Measurements from ENCODE around the gene LOC101059915.
"Not testable (repeated sequence)": the region's sequence is repeated elsewhere in the genome, so short reads cannot be mapped to it uniquely, and the experiment has no call there.

LOC101059915 gene

DNA sequence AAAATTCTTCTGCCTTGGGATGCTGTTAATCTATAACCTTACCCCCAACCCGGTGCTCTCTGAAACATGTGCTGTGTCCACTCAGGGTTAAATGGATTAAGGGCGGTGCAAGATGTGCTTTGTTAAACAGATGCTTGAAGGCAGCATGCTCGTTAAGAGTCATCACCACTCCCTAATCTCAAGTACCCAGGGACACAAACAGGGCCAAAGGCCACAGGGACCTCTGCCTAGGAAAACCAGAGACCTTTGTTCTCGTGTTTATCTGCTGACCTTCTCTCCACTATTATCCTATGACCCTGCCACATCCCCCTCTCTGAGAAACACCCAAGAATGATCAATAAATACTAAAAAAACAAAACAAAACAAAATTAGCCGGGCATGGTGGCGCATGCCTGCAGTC is 9.8 kb downstream of the LOC101059915 start:
- not testable (repeated sequence) for DNase-seq; H3K4me3 ChIP-seq (ENCODE audit: low read length); H3K27me3 ChIP-seq (ENCODE audit: insufficient read depth, low read length, poor library complexity)

DNA sequence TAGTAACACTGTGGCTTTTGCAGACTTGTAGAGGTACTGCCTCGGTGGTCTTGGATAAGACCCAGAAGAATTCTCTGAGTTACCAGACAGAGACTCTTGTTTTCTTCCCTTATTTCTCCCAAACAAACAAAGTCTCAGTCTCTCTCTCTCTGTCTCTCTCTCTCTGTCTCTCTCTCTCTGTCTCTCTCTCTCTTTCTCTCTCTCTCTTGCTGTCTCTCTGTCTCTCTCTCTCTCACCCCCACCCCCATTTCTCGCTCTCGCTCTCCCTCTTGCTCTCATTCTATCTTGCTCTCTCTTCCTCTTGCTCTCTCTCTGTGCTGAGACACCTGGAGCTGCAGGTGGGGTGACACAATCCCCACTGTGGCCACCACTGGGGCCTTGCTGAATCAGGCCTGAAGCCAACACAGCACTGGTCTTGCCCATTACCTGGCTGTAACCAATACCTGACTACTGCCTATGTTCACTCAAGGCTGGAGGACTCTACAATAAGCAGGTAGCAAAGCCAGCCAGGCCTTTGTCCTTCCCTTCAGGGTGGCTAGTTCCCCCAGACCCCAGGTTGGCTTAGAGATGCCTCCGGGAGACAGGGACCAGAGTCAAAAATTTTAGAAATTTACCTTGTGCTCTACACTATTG is 12.3 kb downstream of the LOC101059915 start:
- H4K8ac ChIP-seq (ENCODE audit: low read depth, low read length) = no peak overlapping the region
- H4K5ac ChIP-seq (ENCODE audit: low read length) = no peak overlapping the region
- H3K79me2 ChIP-seq (ENCODE audit: control insufficient read depth, insufficient read depth, low read length) = no peaks in the 10 kb centered on the region
- no peak for DNase-seq
- H2AK5ac ChIP-seq (ENCODE audit: low read length) = no peak overlapping the region
- no peak overlapping the region for H3K27ac ChIP-seq (ENCODE audit: low read depth, low read length)
- H2BK120ac ChIP-seq (ENCODE audit: low read depth, low read length) = no peak overlapping the region
- no peak overlapping the region for H2BK15ac ChIP-seq (replicated peaks; ENCODE audit: low read depth)
- WGBS (ENCODE audit: extremely low coverage, insufficient coverage, low lambda C conversion rate) = no CpG with 5 or more reads among the region's 4 CpGs
- H3K4ac ChIP-seq (ENCODE audit: low read depth, low read length) = no peak overlapping the region
- no peaks in the 10 kb centered on the region for H3K36me3 ChIP-seq (ENCODE audit: control insufficient read depth, insufficient read depth, low read length)
- H3K56ac ChIP-seq (ENCODE audit: low read length) = no peak overlapping the region
- no peak overlapping the region for H3K4me3 ChIP-seq (ENCODE audit: low read length)
- H3K4me1 ChIP-seq (ENCODE audit: control insufficient read depth, low read depth, low read length) = no peaks in the 10 kb centered on the region
- H3K79me1 ChIP-seq (ENCODE audit: low read length) = no peaks in the 10 kb centered on the region
- H3K4me2 ChIP-seq (ENCODE audit: low read length) = no peak overlapping the region
- H3K9ac ChIP-seq (ENCODE audit: low read length) = no peak overlapping the region
- no peak overlapping the region for H3K18ac ChIP-seq (ENCODE audit: low read length)
- no peak overlapping the region for H2BK5ac ChIP-seq (ENCODE audit: low read length)
- no peak overlapping the region for H3K23ac ChIP-seq (ENCODE audit: low read length)
- H3K27me3 ChIP-seq (ENCODE audit: insufficient read depth, low read length, poor library complexity) = no peaks in the 10 kb centered on the region

More for the DNA sequence above, 9.8 kb downstream of the LOC101059915 start:
- H3K79me2 ChIP-seq (ENCODE audit: control insufficient read depth, insufficient read depth, low read length); H3K56ac ChIP-seq (ENCODE audit: low read length); H3K4me1 ChIP-seq (ENCODE audit: control insufficient read depth, low read depth, low read length); H3K36me3 ChIP-seq (ENCODE audit: control insufficient read depth, insufficient read depth, low read length); H4K5ac ChIP-seq (ENCODE audit: low read length); H3K9ac ChIP-seq (ENCODE audit: low read length); H4K8ac ChIP-seq (ENCODE audit: low read depth, low read length); H2AK5ac ChIP-seq (ENCODE audit: low read length); H3K79me1 ChIP-seq (ENCODE audit: low read length); H3K23ac ChIP-seq (ENCODE audit: low read length); H3K27ac ChIP-seq (ENCODE audit: low read depth, low read length); H2BK120ac ChIP-seq (ENCODE audit: low read depth, low read length); H2BK15ac ChIP-seq (replicated peaks; ENCODE audit: low read depth); H2BK5ac ChIP-seq (ENCODE audit: low read length); H3K4ac ChIP-seq (ENCODE audit: low read depth, low read length); H3K4me2 ChIP-seq (ENCODE audit: low read length); H3K18ac ChIP-seq (ENCODE audit: low read length): not testable (repeated sequence)
- WGBS (ENCODE audit: extremely low coverage, insufficient coverage, low lambda C conversion rate) = no CpG with 5 or more reads among the region's 6 CpGs

DNA sequence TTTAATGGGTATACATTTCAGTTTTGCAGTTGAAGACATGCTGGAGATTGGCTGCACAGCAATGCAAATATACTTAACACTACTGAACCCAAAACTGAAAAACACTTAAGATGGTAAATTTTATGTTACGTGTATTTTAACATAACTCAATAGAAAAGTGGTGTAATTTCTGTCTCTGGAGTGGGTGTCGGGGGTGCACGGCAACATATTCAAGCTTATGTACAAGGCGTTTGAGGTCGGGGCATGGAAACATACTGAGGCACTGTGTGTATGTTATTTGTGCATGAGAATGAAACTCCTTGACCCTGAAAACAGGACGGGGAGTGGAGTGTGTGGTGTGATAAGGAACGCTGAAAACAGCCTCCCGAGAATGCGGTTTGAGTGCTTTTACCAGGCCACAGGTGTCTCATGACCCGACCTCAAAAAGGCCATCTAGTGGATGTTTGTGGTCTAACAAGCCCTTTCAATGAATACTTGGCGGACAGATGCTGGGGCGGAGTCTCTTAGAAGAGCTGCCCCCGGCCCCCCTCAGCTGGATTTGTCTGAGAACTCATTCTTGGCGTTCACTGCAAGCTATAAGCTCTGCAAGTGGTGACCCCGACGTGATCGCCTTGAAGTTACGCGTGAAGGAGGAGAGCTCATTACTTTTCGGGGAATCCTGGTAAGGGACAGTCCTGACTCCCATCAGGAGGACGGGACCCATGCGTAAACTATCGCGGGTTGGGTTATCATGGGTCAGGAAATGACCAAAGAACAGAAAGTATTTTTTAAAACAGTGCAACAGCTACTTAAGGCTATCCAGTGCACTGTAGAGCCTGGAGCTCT is 29.5 kb downstream of the LOC101059915 start:
- H3K4me2 ChIP-seq (ENCODE audit: low read length); H2AK5ac ChIP-seq (ENCODE audit: low read length); H2BK15ac ChIP-seq (replicated peaks; ENCODE audit: low read depth); H3K23ac ChIP-seq (ENCODE audit: low read length); H2BK120ac ChIP-seq (ENCODE audit: low read depth, low read length); H3K79me1 ChIP-seq (ENCODE audit: low read length); DNase-seq; H3K56ac ChIP-seq (ENCODE audit: low read length); H3K79me2 ChIP-seq (ENCODE audit: control insufficient read depth, insufficient read depth, low read length); H4K8ac ChIP-seq (ENCODE audit: low read depth, low read length); H3K18ac ChIP-seq (ENCODE audit: low read length); H2BK5ac ChIP-seq (ENCODE audit: low read length); H3K36me3 ChIP-seq (ENCODE audit: control insufficient read depth, insufficient read depth, low read length); H4K5ac ChIP-seq (ENCODE audit: low read length); H3K27ac ChIP-seq (ENCODE audit: low read depth, low read length); H3K4me1 ChIP-seq (ENCODE audit: control insufficient read depth, low read depth, low read length); H3K4ac ChIP-seq (ENCODE audit: low read depth, low read length); H3K9ac ChIP-seq (ENCODE audit: low read length); H3K27me3 ChIP-seq (ENCODE audit: insufficient read depth, low read length, poor library complexity); H3K4me3 ChIP-seq (ENCODE audit: low read length): not testable (repeated sequence)
- WGBS (ENCODE audit: extremely low coverage, insufficient coverage, low lambda C conversion rate) = no CpG with 5 or more reads among the region's 24 CpGs

DNA sequence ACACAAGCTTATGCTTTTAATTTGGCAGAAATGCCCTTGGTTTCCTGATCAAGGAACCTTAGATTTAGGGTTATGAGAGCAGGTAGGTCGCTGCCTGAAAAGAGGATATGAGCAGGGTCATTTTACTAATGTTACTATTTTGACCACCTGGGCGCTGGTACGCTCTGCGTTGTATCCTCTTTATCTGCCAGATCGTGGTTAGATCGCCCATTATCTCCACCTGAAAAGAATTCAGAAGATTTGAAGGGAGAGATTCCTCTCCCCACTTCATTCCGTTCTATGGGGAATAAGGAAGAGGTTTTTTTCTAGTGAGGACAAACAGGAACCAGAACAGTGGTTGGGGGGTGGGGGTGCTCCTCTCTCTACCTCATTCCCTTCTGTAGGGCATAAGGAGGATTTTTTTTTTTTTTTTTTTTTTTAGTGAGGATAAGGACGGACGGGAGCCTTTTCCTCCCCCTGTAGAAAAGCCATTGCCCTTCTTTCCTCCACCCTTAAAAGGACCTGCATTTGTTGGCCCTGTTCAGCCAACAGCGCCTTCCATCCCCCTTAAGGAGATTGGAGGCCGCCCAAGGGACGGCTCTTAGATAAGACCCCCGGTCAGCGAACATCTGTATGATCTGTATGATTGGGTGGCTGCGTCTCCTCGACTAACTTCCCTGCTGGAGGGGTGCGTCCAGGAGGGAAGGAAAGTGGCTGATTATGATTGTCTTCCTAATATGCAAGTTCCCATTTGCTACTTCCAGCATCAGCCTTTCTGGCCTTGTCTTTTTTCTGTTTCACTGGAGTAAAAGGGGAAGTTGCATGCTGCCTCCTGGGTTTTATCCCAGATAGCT is 30.3 kb downstream of the LOC101059915 start:
- not testable (repeated sequence) for H3K27me3 ChIP-seq (ENCODE audit: insufficient read depth, low read length, poor library complexity); H3K4ac ChIP-seq (ENCODE audit: low read depth, low read length); H2AK5ac ChIP-seq (ENCODE audit: low read length); H3K4me1 ChIP-seq (ENCODE audit: control insufficient read depth, low read depth, low read length); H2BK15ac ChIP-seq (replicated peaks; ENCODE audit: low read depth); H3K9ac ChIP-seq (ENCODE audit: low read length); H2BK5ac ChIP-seq (ENCODE audit: low read length); H3K18ac ChIP-seq (ENCODE audit: low read length); H3K56ac ChIP-seq (ENCODE audit: low read length); H3K79me1 ChIP-seq (ENCODE audit: low read length); H4K5ac ChIP-seq (ENCODE audit: low read length); H3K27ac ChIP-seq (ENCODE audit: low read depth, low read length); H3K4me3 ChIP-seq (ENCODE audit: low read length); H3K36me3 ChIP-seq (ENCODE audit: control insufficient read depth, insufficient read depth, low read length); H2BK120ac ChIP-seq (ENCODE audit: low read depth, low read length); H4K8ac ChIP-seq (ENCODE audit: low read depth, low read length); H3K79me2 ChIP-seq (ENCODE audit: control insufficient read depth, insufficient read depth, low read length); H3K4me2 ChIP-seq (ENCODE audit: low read length); H3K23ac ChIP-seq (ENCODE audit: low read length); DNase-seq
- no CpG with 5 or more reads among the region's 17 CpGs for WGBS (ENCODE audit: extremely low coverage, insufficient coverage, low lambda C conversion rate)

DNA sequence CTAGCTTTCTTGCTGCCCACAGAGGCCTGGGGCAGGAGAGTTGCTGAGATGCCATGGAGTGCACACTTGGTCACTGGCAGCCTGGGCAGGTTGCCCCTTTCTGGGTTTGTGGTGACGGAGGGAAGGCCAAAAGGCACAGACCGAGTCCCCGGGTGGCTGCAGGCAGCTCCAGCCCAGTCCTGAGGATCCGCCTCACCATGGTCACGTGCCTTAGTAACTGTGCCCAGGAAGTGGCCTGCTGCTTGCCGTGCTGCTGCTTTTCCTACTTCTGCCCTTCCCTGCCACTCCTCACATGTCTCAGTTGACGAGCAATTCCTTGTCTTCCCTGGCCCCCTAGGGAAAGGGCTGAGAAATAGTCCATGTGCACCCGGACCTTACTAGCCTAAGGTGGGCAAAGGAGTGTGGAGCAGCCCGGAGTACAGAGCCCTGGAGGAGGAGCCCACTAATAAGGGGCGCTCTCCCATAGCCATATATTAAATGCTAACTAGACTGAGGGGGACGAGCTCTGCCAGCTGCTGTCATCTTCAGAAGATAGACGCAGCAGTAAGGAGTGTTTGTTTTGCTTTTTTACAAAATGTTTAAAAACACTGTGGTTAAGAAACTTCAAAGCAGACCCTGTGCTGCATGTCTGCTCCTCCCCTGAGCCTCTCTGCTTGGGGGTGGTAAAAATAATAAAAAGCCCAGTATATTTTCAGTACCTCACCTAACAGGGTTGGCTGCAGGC is 31.1 kb downstream of the LOC101059915 start:
- not testable (repeated sequence) for H3K9ac ChIP-seq (ENCODE audit: low read length); H3K27me3 ChIP-seq (ENCODE audit: insufficient read depth, low read length, poor library complexity); H3K79me1 ChIP-seq (ENCODE audit: low read length); H3K36me3 ChIP-seq (ENCODE audit: control insufficient read depth, insufficient read depth, low read length); H3K56ac ChIP-seq (ENCODE audit: low read length); H2BK15ac ChIP-seq (replicated peaks; ENCODE audit: low read depth); H3K4me1 ChIP-seq (ENCODE audit: control insufficient read depth, low read depth, low read length); H3K4ac ChIP-seq (ENCODE audit: low read depth, low read length); H3K27ac ChIP-seq (ENCODE audit: low read depth, low read length); H4K8ac ChIP-seq (ENCODE audit: low read depth, low read length); H3K4me3 ChIP-seq (ENCODE audit: low read length); H4K5ac ChIP-seq (ENCODE audit: low read length); H2BK5ac ChIP-seq (ENCODE audit: low read length); H3K79me2 ChIP-seq (ENCODE audit: control insufficient read depth, insufficient read depth, low read length); H3K18ac ChIP-seq (ENCODE audit: low read length); DNase-seq; H2AK5ac ChIP-seq (ENCODE audit: low read length); H3K23ac ChIP-seq (ENCODE audit: low read length); H3K4me2 ChIP-seq (ENCODE audit: low read length); H2BK120ac ChIP-seq (ENCODE audit: low read depth, low read length)
- WGBS (ENCODE audit: extremely low coverage, insufficient coverage, low lambda C conversion rate) = no CpG with 5 or more reads among the region's 12 CpGs
